ENCODE results near the gene PAFAH1B1. TPM values are rescaled to one million over a fixed set of nuclear protein-coding genes. Genes with fewer than 3 reads are reported as not detected.

PAFAH1B1 gene
- total and polyA plus RNA-seq, 10 of the 15 experiments (the other 5 are each of a cell fraction or from before 2014, with no cell fraction given) = 28.9 to 107 (median 49.1) TPM

GRCh38 chr17:2644971-2645370, 51.5 kb downstream of the PAFAH1B1 start (continued):
- TF ChIP-seq, protein P1, sequence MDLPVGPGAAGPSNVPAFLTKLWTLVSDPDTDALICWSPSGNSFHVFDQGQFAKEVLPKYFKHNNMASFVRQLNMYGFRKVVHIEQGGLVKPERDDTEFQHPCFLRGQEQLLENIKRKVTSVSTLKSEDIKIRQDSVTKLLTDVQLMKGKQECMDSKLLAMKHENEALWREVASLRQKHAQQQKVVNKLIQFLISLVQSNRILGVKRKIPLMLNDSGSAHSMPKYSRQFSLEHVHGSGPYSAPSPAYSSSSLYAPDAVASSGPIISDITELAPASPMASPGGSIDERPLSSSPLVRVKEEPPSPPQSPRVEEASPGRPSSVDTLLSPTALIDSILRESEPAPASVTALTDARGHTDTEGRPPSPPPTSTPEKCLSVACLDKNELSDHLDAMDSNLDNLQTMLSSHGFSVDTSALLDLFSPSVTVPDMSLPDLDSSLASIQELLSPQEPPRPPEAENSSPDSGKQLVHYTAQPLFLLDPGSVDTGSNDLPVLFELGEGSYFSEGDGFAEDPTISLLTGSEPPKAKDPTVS (IDR thresholded peaks at IDR 0.05; ENCODE audit: low read depth, low read length) = no peak
- no peak for TF ChIP-seq NFIC (IDR thresholded peaks at IDR 0.05; ENCODE audit: low read depth, low read length)
- TF ChIP-seq ZBTB4 (CRISPR knock-in tag; IDR thresholded peaks at IDR 0.05) = no peak
- no peak for TF ChIP-seq NR2C2 (IDR thresholded peaks at IDR 0.05; ENCODE audit: borderline replicate concordance, control insufficient read depth, insufficient read length, low read depth)
- TF ChIP-seq EZH2 (IDR thresholded peaks at IDR 0.05; ENCODE audit: borderline replicate concordance, control insufficient read depth, low read depth, low read length) = no peak
- TF ChIP-seq POLR2AphosphoS5 (IDR thresholded peaks at IDR 0.05; ENCODE audit: low read length) = no peak
- TF ChIP-seq BCL11A (IDR thresholded peaks at IDR 0.05; ENCODE audit: low read depth, low read length) = no peak

- H3K36me3 ChIP-seq (ENCODE audit: control insufficient read depth in 2 of 2, insufficient read depth in 2 of 2, low read length in 1 of 2) = peaks cover 2 to 14% of the 10 kb centered on the region in 2 experiments; a peak in 3 of 4 replicates
- no peaks in the 10 kb centered on the region for H3K27me3 ChIP-seq (replicated peaks in 1 of 2; ENCODE audit: control insufficient read depth in 2 of 2, insufficient read depth in 2 of 2, low read length in 1 of 2)
- no peaks in the 10 kb centered on the region for H4K20me1 ChIP-seq (ENCODE audit: control insufficient read depth, insufficient read depth)
- no peaks in the 10 kb centered on the region for H3K4me1 ChIP-seq (ENCODE audit: control insufficient read depth, insufficient read depth, low read length)
- intact Hi-C loops (cut with micrococcal nuclease; ENCODE audit: unreplicated experiment) = no loop called here
- WGBS (ENCODE audit: insufficient coverage, insufficient replicate concordance, low lambda C conversion rate, missing lambda C conversion rate) = 81% methylated on average over 6 of the region's 6 CpGs
- FAIRE-seq (no peak), ATAC-seq (no peak), DNase-seq (ENCODE audit: low read depth, low spot score) (no peak)
- in situ Hi-C loops (cut with MboI) = no loop called here
- H3K79me2 ChIP-seq (ENCODE audit: control insufficient read depth, insufficient read depth, low read length) = peaks cover 2% of the 10 kb centered on the region; the same call in 1 of the 2 replicates
- H3K4me3 ChIP-seq = no peak overlapping the region
- SMC1A ChIA-PET (ENCODE audit: uncharacterized antibody, unreplicated experiment) = no interaction called here
- H2AFZ ChIP-seq (ENCODE audit: control insufficient read depth, low read depth, low read length) = no peak overlapping the region
- CTCF ChIA-PET = no interaction called here
- RAD21 ChIA-PET (ENCODE audit: unreplicated experiment) = no interaction called here
- H3K4me2 ChIP-seq (ENCODE audit: control insufficient read depth, insufficient read depth) = no peak overlapping the region
- POLR2A ChIA-PET = no interaction called here
- H3K27ac ChIP-seq (ENCODE audit: control insufficient read depth, insufficient read depth) = no peak overlapping the region
- peaks cover 2% of the 10 kb centered on the region; the same call in 1 of the 3 replicates for H3K9me3 ChIP-seq (replicated peaks; ENCODE audit: control insufficient read depth, insufficient read depth, low read length)
- H3K9ac ChIP-seq (ENCODE audit: control insufficient read depth, insufficient read depth, low read length) = no peak overlapping the region
- BruUV-seq (replicated peaks) = no TSS peak
- no peak for TF ChIP-seq TCF12 (IDR thresholded peaks at IDR 0.05; ENCODE audit: low read depth, low read length)
- no peak for TF ChIP-seq NRF1 (conservative IDR thresholded peaks at IDR 0.05; ENCODE audit: low read depth, low read length)
- TF ChIP-seq JUND (IDR thresholded peaks at IDR 0.05; ENCODE audit: low read depth, low read length) = no peak
- TF ChIP-seq CHD4 (IDR thresholded peaks at IDR 0.05) = no peak
- TF ChIP-seq ZNF622 (IDR thresholded peaks at IDR 0.05) = no peak
- no peak for TF ChIP-seq SMC3 (IDR thresholded peaks at IDR 0.05; ENCODE audit: borderline replicate concordance, low read length)
- no peak for TF ChIP-seq SMAD5 (IDR thresholded peaks at IDR 0.05; ENCODE audit: low read depth)
- TF ChIP-seq POLR2A (IDR thresholded peaks at IDR 0.05; ENCODE audit: low read depth, low read length) = no peak
- no peak for TF ChIP-seq RAD51 (IDR thresholded peaks at IDR 0.05)
- TF ChIP-seq, protein P2, sequence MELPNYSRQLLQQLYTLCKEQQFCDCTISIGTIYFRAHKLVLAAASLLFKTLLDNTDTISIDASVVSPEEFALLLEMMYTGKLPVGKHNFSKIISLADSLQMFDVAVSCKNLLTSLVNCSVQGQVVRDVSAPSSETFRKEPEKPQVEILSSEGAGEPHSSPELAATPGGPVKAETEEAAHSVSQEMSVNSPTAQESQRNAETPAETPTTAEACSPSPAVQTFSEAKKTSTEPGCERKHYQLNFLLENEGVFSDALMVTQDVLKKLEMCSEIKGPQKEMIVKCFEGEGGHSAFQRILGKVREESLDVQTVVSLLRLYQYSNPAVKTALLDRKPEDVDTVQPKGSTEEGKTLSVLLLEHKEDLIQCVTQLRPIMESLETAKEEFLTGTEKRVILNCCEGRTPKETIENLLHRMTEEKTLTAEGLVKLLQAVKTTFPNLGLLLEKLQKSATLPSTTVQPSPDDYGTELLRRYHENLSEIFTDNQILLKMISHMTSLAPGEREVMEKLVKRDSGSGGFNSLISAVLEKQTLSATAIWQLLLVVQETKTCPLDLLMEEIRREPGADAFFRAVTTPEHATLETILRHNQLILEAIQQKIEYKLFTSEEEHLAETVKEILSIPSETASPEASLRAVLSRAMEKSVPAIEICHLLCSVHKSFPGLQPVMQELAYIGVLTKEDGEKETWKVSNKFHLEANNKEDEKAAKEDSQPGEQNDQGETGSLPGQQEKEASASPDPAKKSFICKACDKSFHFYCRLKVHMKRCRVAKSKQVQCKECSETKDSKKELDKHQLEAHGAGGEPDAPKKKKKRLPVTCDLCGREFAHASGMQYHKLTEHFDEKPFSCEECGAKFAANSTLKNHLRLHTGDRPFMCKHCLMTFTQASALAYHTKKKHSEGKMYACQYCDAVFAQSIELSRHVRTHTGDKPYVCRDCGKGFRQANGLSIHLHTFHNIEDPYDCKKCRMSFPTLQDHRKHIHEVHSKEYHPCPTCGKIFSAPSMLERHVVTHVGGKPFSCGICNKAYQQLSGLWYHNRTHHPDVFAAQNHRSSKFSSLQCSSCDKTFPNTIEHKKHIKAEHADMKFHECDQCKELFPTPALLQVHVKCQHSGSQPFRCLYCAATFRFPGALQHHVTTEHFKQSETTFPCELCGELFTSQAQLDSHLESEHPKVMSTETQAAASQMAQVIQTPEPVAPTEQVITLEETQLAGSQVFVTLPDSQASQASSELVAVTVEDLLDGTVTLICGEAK (IDR thresholded peaks at IDR 0.05; ENCODE audit: borderline replicate concordance) = no peak
These were observed 54.5 kb downstream of the PAFAH1B1 start for GRCh38 chr17:2647957-2648356.
